ENCODE data around the gene KDM7A. TPM values are rescaled to one million over a fixed set of nuclear protein-coding genes. Genes with fewer than 3 reads are reported as not detected.

Gene KDM7A
- total RNA-seq, 1 experiment from 2014 or later = 2.2 TPM

GRCh38 chr7:140042386-140042670, 134.5 kb downstream of the KDM7A start:
- no peak for DNase-seq (ENCODE audit: low spot score)
- in situ Hi-C loops (cut with HindIII; ENCODE audit: low sequenced_read_pairs) = no loop called here

- in situ Hi-C loops (cut with HindIII; ENCODE audit: low sequenced_read_pairs) = no loop called here
Observed at GRCh38 chr7:140041659-140042385, 135.0 kb downstream of the KDM7A start.

GRCh38 chr7:140039896-140040295, 136.9 kb downstream of the KDM7A start:
- no peak for DNase-seq (ENCODE audit: low spot score)
- in situ Hi-C loops (cut with HindIII; ENCODE audit: low sequenced_read_pairs) = no loop called here

More at GRCh38 chr7:140041659-140042385, 135.0 kb downstream of the KDM7A start:
- no peak for DNase-seq (ENCODE audit: low spot score)

GRCh38 chr7:140039066-140039465, 137.7 kb downstream of the KDM7A start:
- in situ Hi-C loops (cut with HindIII; ENCODE audit: low sequenced_read_pairs) = no loop called here
- DNase-seq (ENCODE audit: low spot score) = no peak

GRCh38 chr7:140036224-140036962, 140.4 kb downstream of the KDM7A start:
- DNase-seq (ENCODE audit: low spot score) = no peak
- in situ Hi-C loops (cut with HindIII; ENCODE audit: low sequenced_read_pairs) = no loop called here

- no peak for DNase-seq (ENCODE audit: low spot score)
- in situ Hi-C loops (cut with HindIII; ENCODE audit: low sequenced_read_pairs) = no loop called here
Observed at GRCh38 chr7:140035400-140036223, 141.2 kb downstream of the KDM7A start.

Other genes starting within 250 kb of the KDM7A start
- 0.06 and 0.24 TPM in 2 replicates for gene PARP12, start 114.0 kb downstream of the KDM7A start, total RNA-seq (2014; rRNA removed; shearing (Covaris generic))
- 53.7 and 75.1 TPM in 2 replicates for gene SLC37A3, start 221.5 kb upstream of the KDM7A start, total RNA-seq (2014; rRNA removed; shearing (Covaris generic))
- gene RAB19, start 227.1 kb upstream of the KDM7A start, total RNA-seq (2014; rRNA removed; shearing (Covaris generic)) = not detected in 2 replicates

All from G401 (cell line).